CD4-positive, alpha-beta T cell (primary cell): ENCODE results near the gene ZNF30. TPM values are rescaled to one million over a fixed set of nuclear protein-coding genes. Genes with fewer than 3 reads are reported as not detected.
"Not testable (repeated sequence)": the region's sequence is repeated elsewhere in the genome, so short reads cannot be mapped to it uniquely, and the experiment has no call there.

Experiments used
- ATAC-seq: fragments of 200-7000 bp; cut with Tn5 transposase; one replicate; pipeline ENCODE4 v1.10.0; 2022; ENCODE audit warnings: mild to moderate bottlenecking; ENCODE audit not compliant: poor library complexity
- CTCF ChIA-PET: fragments of 350-600 bp; sonication (Branson Sonifier 250); formaldehyde crosslinking; loops from one replicate; lab custom pipeline; 2021; ENCODE audit warnings: antibody characterized with exemption, inconsistent platforms; lab: Charles Lee
- POLR2A ChIA-PET: fragments of 350-600 bp; sonication (Branson Sonifier 250); formaldehyde crosslinking; loops from one replicate; lab custom pipeline; 2021; ENCODE audit warnings: antibody characterized with exemption, inconsistent platforms; lab: Charles Lee
- DNase-seq, 14 experiments: peaks; one replicate each; pipeline ENCODE4 v3.0.0-alpha.2; 2013 to 2020; ENCODE audit warnings: mixed read lengths in 2 of 14
- H3K27ac ChIP-seq, 2 donors: one replicate each; pipeline versions ENCODE4 v1.5.1 to v1.7.0; 2013; ENCODE audit warnings: low read length in 2 of 2, low read depth in 1 of 2, mild to moderate bottlenecking in 1 of 2
- H3K27me3 ChIP-seq, 2 experiments: 1 replicate in 1 of 2; 2 replicates in 1 of 2; pipeline versions ENCODE4 v1.6.1 to v1.7.0; 2013; ENCODE audit warnings: low read length in 2 of 2, control low read depth in 1 of 2, mild to moderate bottlenecking in 1 of 2, moderate library complexity in 1 of 2; ENCODE audit not compliant: insufficient read depth in 2 of 2, control insufficient read depth in 1 of 2
- H3K36me3 ChIP-seq: one replicate; pipeline ENCODE4 v1.6.1; 2013; ENCODE audit warnings: low read length, control low read depth; ENCODE audit not compliant: insufficient read depth
- H3K4me1 ChIP-seq: one replicate; pipeline ENCODE4 v1.6.1; 2013; ENCODE audit warnings: low read length, control low read depth; ENCODE audit not compliant: insufficient read depth
- H3K4me3 ChIP-seq: one replicate; pipeline ENCODE4 v1.5.1; 2013; ENCODE audit warnings: mild to moderate bottlenecking, low read length, moderate library complexity
- H3K9me3 ChIP-seq, 2 experiments: 1 replicate in 1 of 2; 2 replicates in 1 of 2; pipeline versions ENCODE4 v1.6.1 to v1.7.0; 2013; ENCODE audit warnings: low read length in 2 of 2, mild to moderate bottlenecking in 2 of 2, control low read depth in 1 of 2, moderate library complexity in 1 of 2; ENCODE audit not compliant: control insufficient read depth in 1 of 2, insufficient read depth in 1 of 2
- H3K27ac Mint-ChIP-seq: one replicate; pipeline ENCODE4 v1.8.0; 2020; ENCODE audit warnings: mixed read lengths
- H3K27me3 Mint-ChIP-seq: one replicate; pipeline ENCODE4 v1.8.0; 2021; ENCODE audit warnings: mixed read lengths
- H3K36me3 Mint-ChIP-seq: one replicate; pipeline ENCODE4 v1.8.0; 2021; ENCODE audit warnings: low read depth, mixed read lengths
- H3K4me1 Mint-ChIP-seq: one replicate; pipeline ENCODE4 v1.8.0; 2021; ENCODE audit warnings: low read depth, mixed read lengths
- H3K4me3 Mint-ChIP-seq: one replicate; pipeline ENCODE4 v1.8.0; 2020; ENCODE audit warnings: mild to moderate bottlenecking, mixed read lengths
- H3K9me3 Mint-ChIP-seq: one replicate; pipeline ENCODE4 v1.8.0; 2020; ENCODE audit warnings: mixed read lengths
- intact Hi-C, 2 experiments: fragments of 100-400 bp; cut with DNase I in 1 of 2; cut with micrococcal nuclease in 1 of 2; formaldehyde crosslinking; loops; one replicate each; pipeline versions ENCODE4 v1.15.1 to v1.9.0; 2023 to 2025; cut with DNase I, micrococcal nuclease
- total RNA-seq, 174 experiments: library from RNA in 2 of 174; stranded (reverse) in 2 of 174; gene quantifications; one replicate each; pipeline ENCODE4 v1.2.3 and lab custom pipeline; 2021 to 2026
- TF ChIP-seq, protein P1 (sequence below): fragments of 200-600 bp; IDR thresholded peaks from one replicate; pipeline ENCODE4 v1.8.0; 2022; ENCODE audit warnings: antibody characterized with exemption, mild to moderate bottlenecking

The ZNF30 gene
- total RNA-seq, 2 experiments from 2014 or later, result 0.84 to 1.1 TPM

DNA sequence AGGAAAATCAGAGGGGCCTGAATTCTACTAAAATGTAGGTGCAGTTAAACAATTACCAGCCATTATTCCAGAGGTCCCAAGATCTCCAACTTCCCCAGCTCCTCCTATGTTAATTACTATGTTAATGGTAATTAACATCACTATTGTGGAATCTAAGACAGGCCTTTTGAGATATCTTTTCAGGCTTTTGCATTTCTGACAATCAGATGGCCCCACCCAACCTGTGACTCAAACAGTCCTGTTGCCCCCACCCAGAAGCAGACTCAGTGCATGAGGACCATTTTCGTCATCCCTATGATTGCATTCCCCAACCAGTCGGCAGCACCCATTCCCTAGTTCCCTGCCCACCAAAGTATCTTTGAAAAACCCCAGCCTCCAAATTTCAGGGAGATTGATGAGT, 8.5 kb upstream of the ZNF30 start:
- Mint-ChIP-seq H3K4me3 (no peak overlapping the region), H3K27me3 (peaks cover 4% of the 10 kb centered on the region), H3K27ac (no peak overlapping the region), H3K9me3 (no peaks in the 10 kb centered on the region), H3K4me1 (no peaks in the 10 kb centered on the region), H3K36me3 (no peaks in the 10 kb centered on the region)
- TF ChIP-seq, protein P1, sequence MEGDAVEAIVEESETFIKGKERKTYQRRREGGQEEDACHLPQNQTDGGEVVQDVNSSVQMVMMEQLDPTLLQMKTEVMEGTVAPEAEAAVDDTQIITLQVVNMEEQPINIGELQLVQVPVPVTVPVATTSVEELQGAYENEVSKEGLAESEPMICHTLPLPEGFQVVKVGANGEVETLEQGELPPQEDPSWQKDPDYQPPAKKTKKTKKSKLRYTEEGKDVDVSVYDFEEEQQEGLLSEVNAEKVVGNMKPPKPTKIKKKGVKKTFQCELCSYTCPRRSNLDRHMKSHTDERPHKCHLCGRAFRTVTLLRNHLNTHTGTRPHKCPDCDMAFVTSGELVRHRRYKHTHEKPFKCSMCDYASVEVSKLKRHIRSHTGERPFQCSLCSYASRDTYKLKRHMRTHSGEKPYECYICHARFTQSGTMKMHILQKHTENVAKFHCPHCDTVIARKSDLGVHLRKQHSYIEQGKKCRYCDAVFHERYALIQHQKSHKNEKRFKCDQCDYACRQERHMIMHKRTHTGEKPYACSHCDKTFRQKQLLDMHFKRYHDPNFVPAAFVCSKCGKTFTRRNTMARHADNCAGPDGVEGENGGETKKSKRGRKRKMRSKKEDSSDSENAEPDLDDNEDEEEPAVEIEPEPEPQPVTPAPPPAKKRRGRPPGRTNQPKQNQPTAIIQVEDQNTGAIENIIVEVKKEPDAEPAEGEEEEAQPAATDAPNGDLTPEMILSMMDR, result no peak
- POLR2A ChIA-PET, result no interaction called here
- intact Hi-C loops, result no loop called here
- Histone ChIP-seq H3K27me3 (no peaks in the 10 kb centered on the region), H3K4me1 (no peaks in the 10 kb centered on the region), H3K27ac (no peak overlapping the region), H3K9me3 (peaks cover 7 to 17% of the 10 kb centered on the region in 2 experiments), H3K36me3 (no peaks in the 10 kb centered on the region), H3K4me3 (no peak overlapping the region)
- DNase-seq (no peak), ATAC-seq (no peak)
- CTCF ChIA-PET, result no interaction called here

DNA sequence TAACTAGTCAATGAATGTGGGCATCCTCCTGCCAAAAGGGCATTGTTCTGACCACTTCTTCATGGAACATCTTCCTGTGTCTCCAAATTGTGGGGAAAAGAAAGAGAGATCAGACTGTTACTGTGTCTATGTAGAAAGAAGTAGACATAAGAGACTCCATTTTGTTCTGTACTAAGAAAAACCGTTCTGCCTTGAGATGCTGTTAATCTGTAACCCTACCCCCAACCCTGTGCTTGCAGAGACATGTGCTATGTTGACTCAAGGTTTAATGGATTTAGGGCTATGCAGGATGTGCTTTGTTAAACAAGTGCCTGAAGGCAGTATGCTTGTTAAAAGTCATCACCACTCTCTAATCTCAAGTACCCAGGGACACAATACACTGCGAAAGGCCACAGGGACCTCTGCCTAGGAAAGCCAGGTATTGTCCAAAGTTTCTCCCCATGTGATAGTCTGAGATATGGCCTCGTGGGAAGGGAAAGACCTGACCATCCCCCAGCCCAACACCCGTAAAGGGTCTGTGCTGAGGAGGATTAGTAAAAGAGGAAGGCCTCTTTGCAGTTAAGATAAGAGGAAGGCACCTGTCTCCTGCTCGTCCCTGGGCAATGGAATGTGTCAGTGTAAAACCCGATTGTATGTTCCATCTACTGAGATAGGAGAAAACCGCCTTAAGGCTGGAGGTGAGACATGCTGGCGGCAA, 6.5 kb upstream of the ZNF30 start:
- CTCF ChIA-PET, H3K36me3 Mint-ChIP-seq: not testable (repeated sequence)

DNA sequence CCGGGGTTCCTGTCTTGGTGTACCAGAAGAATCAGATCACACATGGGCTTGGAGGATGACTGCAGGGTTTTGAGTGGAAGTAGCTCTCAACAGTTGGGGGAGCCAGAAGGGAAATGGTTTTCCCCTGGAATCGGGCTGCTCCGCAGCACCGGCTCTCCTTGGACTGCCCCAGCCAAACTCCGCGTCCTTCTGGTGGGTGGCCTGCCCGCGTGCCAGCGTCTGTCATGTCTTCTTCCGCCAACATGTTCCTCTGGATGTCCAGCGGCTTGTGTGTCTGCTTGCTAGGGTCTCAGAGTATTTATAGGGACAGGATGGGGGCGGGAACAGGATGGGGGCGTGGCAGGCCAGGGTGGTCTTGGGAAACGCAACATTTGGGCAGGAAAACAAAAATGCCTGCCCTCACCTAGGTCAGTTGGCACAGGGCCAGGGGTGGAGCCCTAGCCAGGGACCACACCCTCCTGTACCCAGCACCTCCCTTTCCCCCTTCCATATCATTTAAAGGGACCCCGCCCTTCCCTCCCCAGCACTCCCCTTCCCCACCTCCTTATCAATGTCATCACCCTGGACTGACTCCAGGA, 1.3 kb upstream of the ZNF30 start:
- TF ChIP-seq, protein P1, result no peak
- DNase-seq, result no peak
- POLR2A ChIA-PET, result no interaction called here
- Histone ChIP-seq H3K4me1 (peaks cover 13% of the 10 kb centered on the region), H3K27ac (no peak overlapping the region), H3K4me3 (no peak overlapping the region), H3K36me3 (no peaks in the 10 kb centered on the region), H3K27me3 (peaks cover 0 to 7% of the 10 kb centered on the region in 2 experiments), H3K9me3 (peaks cover 0 to 10% of the 10 kb centered on the region in 2 experiments)
- ATAC-seq, result no peak
- Mint-ChIP-seq H3K4me3 (peak overlapping the region; percentile 38), H3K27me3 (peaks cover 13% of the 10 kb centered on the region), H3K9me3 (no peaks in the 10 kb centered on the region), H3K36me3 (peaks cover 21% of the 10 kb centered on the region), H3K27ac (no peak overlapping the region), H3K4me1 (peaks cover 28% of the 10 kb centered on the region)
- CTCF ChIA-PET, result no interaction called here
- intact Hi-C loops, result loop anchor here in 1 of 2 experiments (5.0 kb wide), 1 partner anchor 88 kb away; no protein-coding TSS in a partner anchor

More for the DNA sequence above, 6.5 kb upstream of the ZNF30 start:
- peaks cover 13% of the 10 kb centered on the region for H3K27me3 Mint-ChIP-seq
- H3K36me3 ChIP-seq, H3K27ac Mint-ChIP-seq, POLR2A ChIA-PET, intact Hi-C loops, H3K27me3 ChIP-seq, H3K4me3 Mint-ChIP-seq, H3K4me1 Mint-ChIP-seq, H3K4me3 ChIP-seq, H3K9me3 Mint-ChIP-seq, H3K4me1 ChIP-seq, H3K27ac ChIP-seq, DNase-seq, ATAC-seq: not testable (repeated sequence)
- H3K9me3 ChIP-seq, result peaks cover 8 to 17% of the 10 kb centered on the region in 2 experiments
